ENCODE results near the gene PDE4D.

The PDE4D gene

GRCh38 chr5:59140133-59140532 lies 753.4 kb downstream of the PDE4D start:
- no peaks in the 10 kb centered on the region for H3K9me3 Mint-ChIP-seq

GRCh38 chr5:59139695-59140094 lies 753.8 kb downstream of the PDE4D start:
- H3K27ac Mint-ChIP-seq = no peak overlapping the region
- no peaks in the 10 kb centered on the region for H3K36me3 Mint-ChIP-seq
- H3K27me3 Mint-ChIP-seq = no peaks in the 10 kb centered on the region
- peaks cover 3 to 5% of the 10 kb centered on the region in 2 donors for H3K4me1 Mint-ChIP-seq
- no peaks in the 10 kb centered on the region for H3K9me3 Mint-ChIP-seq
- DNase-seq (no peak), ATAC-seq (replicated peaks) (peak; percentile 83 to 88)
- no peak overlapping the region for H3K4me3 Mint-ChIP-seq

More at GRCh38 chr5:59140133-59140532, 753.4 kb downstream of the PDE4D start:
- Mint-ChIP-seq H3K4me1 (peaks cover 3 to 5% of the 10 kb centered on the region in 2 donors), H3K27ac (no peak overlapping the region), H3K27me3 (no peaks in the 10 kb centered on the region), H3K4me3 (no peak overlapping the region), H3K36me3 (no peaks in the 10 kb centered on the region)
- DNase-seq (no peak), ATAC-seq (replicated peaks) (no peak)

GRCh38 chr5:59138509-59138908 lies 755.0 kb downstream of the PDE4D start:
- ATAC-seq (replicated peaks) = no peak
- Mint-ChIP-seq H3K36me3 (no peaks in the 10 kb centered on the region), H3K4me3 (no peak overlapping the region), H3K9me3 (no peaks in the 10 kb centered on the region), H3K27ac (no peak overlapping the region), H3K4me1 (peaks cover 5% of the 10 kb centered on the region in 2 donors), H3K27me3 (no peaks in the 10 kb centered on the region)
- no peak for DNase-seq

GRCh38 chr5:59137846-59138245 lies 755.7 kb downstream of the PDE4D start:
- Mint-ChIP-seq H3K9me3 (no peaks in the 10 kb centered on the region), H3K27ac (no peak overlapping the region), H3K27me3 (no peaks in the 10 kb centered on the region), H3K4me3 (no peak overlapping the region), H3K36me3 (no peaks in the 10 kb centered on the region), H3K4me1 (peaks cover 5% of the 10 kb centered on the region in 2 donors)
- DNase-seq (no peak), ATAC-seq (replicated peaks) (no peak)

GRCh38 chr5:59136549-59136948 lies 757.0 kb downstream of the PDE4D start:
- Mint-ChIP-seq H3K4me3 (no peak overlapping the region), H3K36me3 (no peaks in the 10 kb centered on the region), H3K27me3 (no peaks in the 10 kb centered on the region), H3K9me3 (no peaks in the 10 kb centered on the region), H3K27ac (no peak overlapping the region), H3K4me1 (peaks cover 5% of the 10 kb centered on the region in 2 donors)
- DNase-seq (no peak), ATAC-seq (replicated peaks) (no peak)

GRCh38 chr5:59134471-59135163 lies 758.9 kb downstream of the PDE4D start:
- ATAC-seq (replicated peaks) = no peak
- H3K27ac Mint-ChIP-seq = no peak overlapping the region
- no peaks in the 10 kb centered on the region for H3K9me3 Mint-ChIP-seq
- H3K36me3 Mint-ChIP-seq = no peaks in the 10 kb centered on the region
- DNase-seq = no peak
- H3K27me3 Mint-ChIP-seq = no peaks in the 10 kb centered on the region
- peaks cover 0 to 5% of the 10 kb centered on the region in 2 donors for H3K4me1 Mint-ChIP-seq
- H3K4me3 Mint-ChIP-seq = no peak overlapping the region

GRCh38 chr5:59133764-59134261 lies 759.7 kb downstream of the PDE4D start:
- no peak overlapping the region for H3K27ac Mint-ChIP-seq
- no peak for ATAC-seq (replicated peaks)

GRCh38 chr5:59132131-59132530 lies 761.4 kb downstream of the PDE4D start:
- Mint-ChIP-seq H3K36me3 (no peaks in the 10 kb centered on the region), H3K27ac (no peak overlapping the region), H3K4me1 (peaks cover 0 to 3% of the 10 kb centered on the region in 2 donors), H3K27me3 (no peaks in the 10 kb centered on the region), H3K4me3 (no peak overlapping the region), H3K9me3 (no peaks in the 10 kb centered on the region)
- no peak for ATAC-seq (replicated peaks)
- DNase-seq = no peak

More at GRCh38 chr5:59133764-59134261, 759.7 kb downstream of the PDE4D start:
- no peaks in the 10 kb centered on the region for H3K27me3 Mint-ChIP-seq
- H3K4me3 Mint-ChIP-seq = no peak overlapping the region
- no peak for DNase-seq
- no peaks in the 10 kb centered on the region for H3K9me3 Mint-ChIP-seq
- no peaks in the 10 kb centered on the region for H3K36me3 Mint-ChIP-seq
- peaks cover 0 to 4% of the 10 kb centered on the region in 2 donors for H3K4me1 Mint-ChIP-seq

GRCh38 chr5:59130431-59130830 lies 763.1 kb downstream of the PDE4D start:
- H3K27me3 Mint-ChIP-seq = no peaks in the 10 kb centered on the region
- H3K27ac Mint-ChIP-seq = no peak overlapping the region
- H3K36me3 Mint-ChIP-seq = no peaks in the 10 kb centered on the region
- no peaks in the 10 kb centered on the region for H3K9me3 Mint-ChIP-seq
- H3K4me1 Mint-ChIP-seq = peaks cover 0 to 3% of the 10 kb centered on the region in 2 donors
- ATAC-seq (replicated peaks) (no peak), DNase-seq (no peak)
- no peak overlapping the region for H3K4me3 Mint-ChIP-seq

GRCh38 chr5:59128646-59129290 lies 764.8 kb downstream of the PDE4D start:
- Mint-ChIP-seq H3K4me3 (no peak overlapping the region), H3K27me3 (no peaks in the 10 kb centered on the region), H3K27ac (no peak overlapping the region), H3K4me1 (peaks cover 0 to under 1% of the 10 kb centered on the region in 2 donors), H3K36me3 (no peaks in the 10 kb centered on the region), H3K9me3 (no peaks in the 10 kb centered on the region)
- ATAC-seq (replicated peaks) (no peak), DNase-seq (no peak)

- Mint-ChIP-seq H3K4me3 (no peak overlapping the region), H3K36me3 (no peaks in the 10 kb centered on the region), H3K4me1 (no peaks in the 10 kb centered on the region), H3K9me3 (no peaks in the 10 kb centered on the region), H3K27ac (no peak overlapping the region), H3K27me3 (no peaks in the 10 kb centered on the region)
- no peak for ATAC-seq (replicated peaks)
- DNase-seq = no peak
Observed at GRCh38 chr5:59126708-59127573, 766.6 kb downstream of the PDE4D start.

GRCh38 chr5:59126016-59126707 lies 767.4 kb downstream of the PDE4D start:
- ATAC-seq (replicated peaks) = no peak
- H3K4me1 Mint-ChIP-seq = no peaks in the 10 kb centered on the region
- no peak for DNase-seq
- peak overlapping the region; percentile 27 for H3K27ac Mint-ChIP-seq
- H3K36me3 Mint-ChIP-seq = no peaks in the 10 kb centered on the region
- no peaks in the 10 kb centered on the region for H3K27me3 Mint-ChIP-seq
- peak overlapping the region in 1 of 2 donors; percentile 47 for H3K4me3 Mint-ChIP-seq
- H3K9me3 Mint-ChIP-seq = no peaks in the 10 kb centered on the region

GRCh38 chr5:59125011-59125961 lies 768.2 kb downstream of the PDE4D start:
- DNase-seq (no peak), ATAC-seq (replicated peaks) (no peak)
- H3K36me3 Mint-ChIP-seq = no peaks in the 10 kb centered on the region
- no peaks in the 10 kb centered on the region for H3K4me1 Mint-ChIP-seq
- H3K27me3 Mint-ChIP-seq = no peaks in the 10 kb centered on the region
- H3K9me3 Mint-ChIP-seq = no peaks in the 10 kb centered on the region
- H3K27ac Mint-ChIP-seq = no peak overlapping the region
- H3K4me3 Mint-ChIP-seq = no peak overlapping the region

All from stimulated activated naive B cell treated with anti-CD40 and anti-IgM and Interleukin-4, amounts not matched to agents 10 μg/mL and 1 μg/mL and 100 μg/mL, for 72 hours (primary cell).